ENCODE results near the gene PPDPF.

DNA sequence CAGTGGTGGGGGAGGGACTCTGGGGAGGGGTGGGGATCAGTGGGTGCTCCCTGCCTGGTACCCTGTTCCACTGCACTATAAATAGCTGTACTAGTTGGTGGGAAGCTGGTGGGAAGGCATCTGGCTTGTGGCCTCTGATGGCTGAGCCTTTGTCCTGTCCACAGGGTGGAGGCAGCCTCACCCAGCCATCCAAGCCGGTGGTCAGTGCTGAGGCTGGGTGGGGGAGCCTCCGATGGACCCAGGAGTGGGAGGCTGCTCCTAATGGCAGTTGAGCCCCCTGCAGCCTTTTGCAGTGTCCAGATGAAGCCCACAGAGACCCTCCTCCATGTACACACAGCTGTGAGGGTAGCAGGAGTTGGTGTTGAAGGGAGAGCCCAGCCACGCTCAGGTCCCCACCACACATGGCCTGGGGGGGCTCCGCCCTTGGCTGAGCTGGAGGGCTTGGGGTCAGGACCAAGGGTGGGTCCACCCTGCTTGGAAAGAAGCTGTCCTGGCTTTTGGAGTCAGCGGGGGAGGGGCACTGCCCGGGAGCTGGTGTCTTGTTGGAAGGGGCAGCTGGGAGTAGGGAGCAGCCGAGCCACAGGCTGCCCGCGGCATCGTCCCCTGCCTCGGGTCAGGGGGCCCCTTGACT, 2.5 kb downstream of the PPDPF start:
- TF ChIP-seq, protein P1, sequence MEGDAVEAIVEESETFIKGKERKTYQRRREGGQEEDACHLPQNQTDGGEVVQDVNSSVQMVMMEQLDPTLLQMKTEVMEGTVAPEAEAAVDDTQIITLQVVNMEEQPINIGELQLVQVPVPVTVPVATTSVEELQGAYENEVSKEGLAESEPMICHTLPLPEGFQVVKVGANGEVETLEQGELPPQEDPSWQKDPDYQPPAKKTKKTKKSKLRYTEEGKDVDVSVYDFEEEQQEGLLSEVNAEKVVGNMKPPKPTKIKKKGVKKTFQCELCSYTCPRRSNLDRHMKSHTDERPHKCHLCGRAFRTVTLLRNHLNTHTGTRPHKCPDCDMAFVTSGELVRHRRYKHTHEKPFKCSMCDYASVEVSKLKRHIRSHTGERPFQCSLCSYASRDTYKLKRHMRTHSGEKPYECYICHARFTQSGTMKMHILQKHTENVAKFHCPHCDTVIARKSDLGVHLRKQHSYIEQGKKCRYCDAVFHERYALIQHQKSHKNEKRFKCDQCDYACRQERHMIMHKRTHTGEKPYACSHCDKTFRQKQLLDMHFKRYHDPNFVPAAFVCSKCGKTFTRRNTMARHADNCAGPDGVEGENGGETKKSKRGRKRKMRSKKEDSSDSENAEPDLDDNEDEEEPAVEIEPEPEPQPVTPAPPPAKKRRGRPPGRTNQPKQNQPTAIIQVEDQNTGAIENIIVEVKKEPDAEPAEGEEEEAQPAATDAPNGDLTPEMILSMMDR (conservative IDR thresholded peaks at IDR 0.05; ENCODE audit: low read length) = no peak
- TF ChIP-seq EZH2phosphoT487 (IDR thresholded peaks at IDR 0.05; ENCODE audit: borderline replicate concordance, low read depth, low read length) = no peak

Measured in OCI-LY7 (cell line).